ENCODE data around the gene SOX4.
A peak's percentile ranks its signal among the peaks of the same experiment; 100 is the strongest.

SOX4 gene

DNA sequence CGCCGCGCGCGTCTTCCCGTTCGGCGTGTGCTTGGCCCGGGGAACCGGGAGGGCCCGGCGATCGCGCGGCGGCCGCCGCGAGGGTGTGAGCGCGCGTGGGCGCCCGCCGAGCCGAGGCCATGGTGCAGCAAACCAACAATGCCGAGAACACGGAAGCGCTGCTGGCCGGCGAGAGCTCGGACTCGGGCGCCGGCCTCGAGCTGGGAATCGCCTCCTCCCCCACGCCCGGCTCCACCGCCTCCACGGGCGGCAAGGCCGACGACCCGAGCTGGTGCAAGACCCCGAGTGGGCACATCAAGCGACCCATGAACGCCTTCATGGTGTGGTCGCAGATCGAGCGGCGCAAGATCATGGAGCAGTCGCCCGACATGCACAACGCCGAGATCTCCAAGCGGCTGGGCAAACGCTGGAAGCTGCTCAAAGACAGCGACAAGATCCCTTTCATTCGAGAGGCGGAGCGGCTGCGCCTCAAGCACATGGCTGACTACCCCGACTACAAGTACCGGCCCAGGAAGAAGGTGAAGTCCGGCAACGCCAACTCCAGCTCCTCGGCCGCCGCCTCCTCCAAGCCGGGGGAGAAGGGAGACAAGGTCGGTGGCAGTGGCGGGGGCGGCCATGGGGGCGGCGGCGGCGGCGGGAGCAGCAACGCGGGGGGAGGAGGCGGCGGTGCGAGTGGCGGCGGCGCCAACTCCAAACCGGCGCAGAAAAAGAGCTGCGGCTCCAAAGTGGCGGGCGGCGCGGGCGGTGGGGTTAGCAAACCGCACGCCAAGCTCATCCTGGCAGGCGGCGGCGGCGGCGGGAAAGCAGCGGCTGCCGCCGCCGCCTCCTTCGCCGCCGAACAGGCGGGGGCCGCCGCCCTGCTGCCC, 1.1 kb downstream of the SOX4 start:
- DNase-seq = peak; percentile 46

DNA sequence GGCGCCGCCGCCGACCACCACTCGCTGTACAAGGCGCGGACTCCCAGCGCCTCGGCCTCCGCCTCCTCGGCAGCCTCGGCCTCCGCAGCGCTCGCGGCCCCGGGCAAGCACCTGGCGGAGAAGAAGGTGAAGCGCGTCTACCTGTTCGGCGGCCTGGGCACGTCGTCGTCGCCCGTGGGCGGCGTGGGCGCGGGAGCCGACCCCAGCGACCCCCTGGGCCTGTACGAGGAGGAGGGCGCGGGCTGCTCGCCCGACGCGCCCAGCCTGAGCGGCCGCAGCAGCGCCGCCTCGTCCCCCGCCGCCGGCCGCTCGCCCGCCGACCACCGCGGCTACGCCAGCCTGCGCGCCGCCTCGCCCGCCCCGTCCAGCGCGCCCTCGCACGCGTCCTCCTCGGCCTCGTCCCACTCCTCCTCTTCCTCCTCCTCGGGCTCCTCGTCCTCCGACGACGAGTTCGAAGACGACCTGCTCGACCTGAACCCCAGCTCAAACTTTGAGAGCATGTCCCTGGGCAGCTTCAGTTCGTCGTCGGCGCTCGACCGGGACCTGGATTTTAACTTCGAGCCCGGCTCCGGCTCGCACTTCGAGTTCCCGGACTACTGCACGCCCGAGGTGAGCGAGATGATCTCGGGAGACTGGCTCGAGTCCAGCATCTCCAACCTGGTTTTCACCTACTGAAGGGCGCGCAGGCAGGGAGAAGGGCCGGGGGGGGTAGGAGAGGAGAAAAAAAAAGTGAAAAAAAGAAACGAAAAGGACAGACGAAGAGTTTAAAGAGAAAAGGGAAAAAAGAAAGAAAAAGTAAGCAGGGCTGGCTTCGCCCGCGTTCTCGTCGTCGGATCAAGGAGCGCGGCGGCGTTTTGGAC, 2.0 kb downstream of the SOX4 start:
- DNase-seq = no peak

DNA sequence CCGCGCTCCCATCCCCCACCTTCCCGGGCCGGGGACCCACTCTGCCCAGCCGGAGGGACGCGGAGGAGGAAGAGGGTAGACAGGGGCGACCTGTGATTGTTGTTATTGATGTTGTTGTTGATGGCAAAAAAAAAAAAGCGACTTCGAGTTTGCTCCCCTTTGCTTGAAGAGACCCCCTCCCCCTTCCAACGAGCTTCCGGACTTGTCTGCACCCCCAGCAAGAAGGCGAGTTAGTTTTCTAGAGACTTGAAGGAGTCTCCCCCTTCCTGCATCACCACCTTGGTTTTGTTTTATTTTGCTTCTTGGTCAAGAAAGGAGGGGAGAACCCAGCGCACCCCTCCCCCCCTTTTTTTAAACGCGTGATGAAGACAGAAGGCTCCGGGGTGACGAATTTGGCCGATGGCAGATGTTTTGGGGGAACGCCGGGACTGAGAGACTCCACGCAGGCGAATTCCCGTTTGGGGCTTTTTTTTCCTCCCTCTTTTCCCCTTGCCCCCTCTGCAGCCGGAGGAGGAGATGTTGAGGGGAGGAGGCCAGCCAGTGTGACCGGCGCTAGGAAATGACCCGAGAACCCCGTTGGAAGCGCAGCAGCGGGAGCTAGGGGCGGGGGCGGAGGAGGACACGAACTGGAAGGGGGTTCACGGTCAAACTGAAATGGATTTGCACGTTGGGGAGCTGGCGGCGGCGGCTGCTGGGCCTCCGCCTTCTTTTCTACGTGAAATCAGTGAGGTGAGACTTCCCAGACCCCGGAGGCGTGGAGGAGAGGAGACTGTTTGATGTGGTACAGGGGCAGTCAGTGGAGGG, 2.8 kb downstream of the SOX4 start:
- DNase-seq = no peak

DNA sequence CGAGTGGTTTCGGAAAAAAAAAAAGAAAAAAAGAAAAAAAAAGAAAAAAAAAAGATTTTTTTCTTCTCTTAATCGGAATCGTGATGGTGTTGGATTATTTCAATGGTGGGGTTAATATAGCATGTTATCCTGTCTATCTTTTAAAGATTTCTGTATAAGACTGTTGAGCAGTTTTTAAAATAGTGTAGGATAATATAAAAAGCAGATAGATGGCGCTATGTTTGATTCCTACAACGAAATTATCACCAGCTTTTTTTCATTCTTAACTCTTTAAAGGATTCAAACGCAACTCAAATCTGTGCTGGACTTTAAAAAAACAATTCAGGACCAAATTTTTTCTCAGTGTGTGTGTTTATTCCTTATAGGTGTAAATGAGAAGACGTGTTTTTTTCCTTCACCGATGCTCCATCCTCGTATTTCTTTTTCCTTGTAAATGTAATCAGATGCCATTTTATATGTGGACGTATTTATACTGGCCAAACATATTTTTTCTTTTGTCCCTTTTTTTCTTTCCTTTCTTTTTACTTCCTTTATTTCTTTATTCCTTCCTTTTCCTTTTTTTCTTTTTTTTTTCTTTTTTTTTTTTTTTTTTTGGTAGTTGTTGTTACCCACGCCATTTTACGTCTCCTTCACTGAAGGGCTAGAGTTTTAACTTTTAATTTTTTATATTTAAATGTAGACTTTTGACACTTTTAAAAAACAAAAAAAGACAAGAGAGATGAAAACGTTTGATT, 3.6 kb downstream of the SOX4 start:
- DNase-seq = no peak

DNA sequence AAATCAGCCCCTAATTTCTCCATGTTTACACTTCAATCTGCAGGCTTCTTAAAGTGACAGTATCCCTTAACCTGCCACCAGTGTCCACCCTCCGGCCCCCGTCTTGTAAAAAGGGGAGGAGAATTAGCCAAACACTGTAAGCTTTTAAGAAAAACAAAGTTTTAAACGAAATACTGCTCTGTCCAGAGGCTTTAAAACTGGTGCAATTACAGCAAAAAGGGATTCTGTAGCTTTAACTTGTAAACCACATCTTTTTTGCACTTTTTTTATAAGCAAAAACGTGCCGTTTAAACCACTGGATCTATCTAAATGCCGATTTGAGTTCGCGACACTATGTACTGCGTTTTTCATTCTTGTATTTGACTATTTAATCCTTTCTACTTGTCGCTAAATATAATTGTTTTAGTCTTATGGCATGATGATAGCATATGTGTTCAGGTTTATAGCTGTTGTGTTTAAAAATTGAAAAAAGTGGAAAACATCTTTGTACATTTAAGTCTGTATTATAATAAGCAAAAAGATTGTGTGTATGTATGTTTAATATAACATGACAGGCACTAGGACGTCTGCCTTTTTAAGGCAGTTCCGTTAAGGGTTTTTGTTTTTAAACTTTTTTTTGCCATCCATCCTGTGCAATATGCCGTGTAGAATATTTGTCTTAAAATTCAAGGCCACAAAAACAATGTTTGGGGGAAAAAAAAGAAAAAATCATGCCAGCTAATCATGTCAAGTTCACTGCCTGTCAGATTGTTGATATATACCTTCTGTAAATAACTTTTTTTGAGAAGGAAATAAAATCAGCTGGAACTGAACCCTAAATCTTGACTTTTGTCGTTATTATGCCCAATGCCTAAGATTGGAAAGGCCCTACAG, 4.5 kb downstream of the SOX4 start:
- no peak for DNase-seq

DNA sequence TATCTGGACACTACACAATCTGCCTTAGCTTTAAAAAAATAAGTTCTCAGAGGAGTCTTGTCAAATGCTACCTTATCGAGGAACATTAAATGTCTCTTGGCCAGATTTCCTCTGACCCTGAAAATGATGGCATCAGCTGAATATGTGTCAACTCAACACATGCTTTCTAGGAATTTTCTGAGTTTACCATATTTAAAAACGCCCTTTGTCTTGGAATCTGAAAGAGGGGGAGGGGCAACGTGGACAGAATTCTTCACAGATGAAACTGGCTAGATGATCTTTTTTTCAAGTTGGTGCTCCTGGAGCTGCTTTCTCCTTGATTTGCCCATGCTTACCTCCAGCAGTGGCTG, 5.1 kb downstream of the SOX4 start:
- DNase-seq = no peak

DNA sequence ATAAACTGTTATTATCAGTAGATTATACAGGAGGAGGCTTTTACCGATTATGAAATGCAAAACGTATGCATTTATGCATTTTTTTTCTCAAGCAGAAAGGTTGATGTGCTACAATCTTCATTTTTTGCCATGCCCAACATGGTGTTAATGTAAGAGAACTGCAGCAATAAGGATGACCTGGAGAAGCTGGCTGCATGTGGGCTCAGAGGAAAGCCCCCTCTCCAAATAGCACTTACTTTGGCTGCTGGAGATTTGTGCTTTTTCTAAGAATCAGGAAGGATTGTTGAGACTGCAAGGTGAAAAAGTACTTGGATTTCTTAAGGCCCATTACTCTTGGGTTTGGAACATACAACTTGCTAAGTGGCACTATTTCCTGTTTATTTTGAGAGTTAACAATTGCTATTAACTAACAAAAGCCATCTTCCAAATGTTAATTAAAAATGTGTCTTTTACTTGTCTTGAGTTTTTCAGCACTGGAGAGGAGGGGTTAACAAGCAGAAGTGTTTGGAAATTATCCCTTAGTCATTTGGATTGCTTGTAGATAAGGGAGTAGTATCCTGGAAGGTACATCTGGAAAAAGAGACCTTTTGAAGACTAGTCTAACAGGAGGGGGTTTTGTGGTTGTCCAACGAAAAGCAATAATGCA, 5.6 kb downstream of the SOX4 start:
- DNase-seq = no peak

DNA sequence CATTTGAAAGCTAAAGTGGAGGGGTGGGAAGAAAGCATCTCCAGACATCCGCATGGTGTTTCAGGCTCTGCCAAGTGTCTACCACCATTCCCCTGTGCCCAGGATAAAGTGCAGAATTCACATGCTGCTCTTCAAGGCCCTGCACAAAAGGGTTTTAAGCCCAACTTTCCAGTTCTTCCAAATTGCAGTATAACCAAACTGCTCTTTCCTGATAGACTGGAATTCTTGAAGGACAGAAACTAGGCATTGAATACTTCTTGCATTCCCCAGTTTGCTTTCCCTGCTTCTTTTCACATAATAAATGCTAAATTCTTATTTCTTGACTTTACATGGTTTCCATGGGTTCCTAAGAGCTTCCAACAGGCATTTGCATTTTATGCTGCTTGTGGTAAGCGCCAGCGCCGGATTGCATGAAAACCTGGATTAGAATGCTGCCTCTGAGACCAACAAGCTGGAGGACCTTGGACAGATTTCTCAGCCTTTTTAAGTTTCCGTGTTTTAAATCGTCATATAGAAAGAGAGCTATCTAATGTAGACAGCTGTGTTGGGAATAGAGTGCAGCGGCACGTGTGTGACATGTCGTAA, 7.9 kb downstream of the SOX4 start:
- DNase-seq = no peak

DNA sequence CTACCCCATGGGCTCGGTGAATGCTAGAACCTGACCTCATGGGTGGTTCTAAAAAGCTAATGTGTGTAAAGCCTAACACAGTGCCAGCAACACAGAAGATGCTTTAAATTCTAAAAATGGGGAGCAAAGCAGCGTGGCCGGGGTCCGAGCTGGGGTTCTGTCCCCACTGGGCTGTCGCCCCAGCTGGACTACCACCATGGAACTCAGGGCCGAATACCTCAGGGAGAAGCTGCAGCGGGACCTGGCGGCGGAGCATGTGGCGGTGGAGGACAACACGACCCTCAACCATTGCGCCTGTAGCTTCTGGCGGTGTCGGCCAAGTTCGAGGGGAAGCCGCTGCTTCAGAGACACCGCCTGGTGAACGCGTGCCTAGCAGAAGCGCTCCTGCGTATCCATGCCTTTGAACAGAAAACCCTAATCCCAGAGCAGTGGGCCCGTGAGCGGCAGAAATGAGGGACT, 8.4 kb downstream of the SOX4 start:
- DNase-seq = no peak

DNA sequence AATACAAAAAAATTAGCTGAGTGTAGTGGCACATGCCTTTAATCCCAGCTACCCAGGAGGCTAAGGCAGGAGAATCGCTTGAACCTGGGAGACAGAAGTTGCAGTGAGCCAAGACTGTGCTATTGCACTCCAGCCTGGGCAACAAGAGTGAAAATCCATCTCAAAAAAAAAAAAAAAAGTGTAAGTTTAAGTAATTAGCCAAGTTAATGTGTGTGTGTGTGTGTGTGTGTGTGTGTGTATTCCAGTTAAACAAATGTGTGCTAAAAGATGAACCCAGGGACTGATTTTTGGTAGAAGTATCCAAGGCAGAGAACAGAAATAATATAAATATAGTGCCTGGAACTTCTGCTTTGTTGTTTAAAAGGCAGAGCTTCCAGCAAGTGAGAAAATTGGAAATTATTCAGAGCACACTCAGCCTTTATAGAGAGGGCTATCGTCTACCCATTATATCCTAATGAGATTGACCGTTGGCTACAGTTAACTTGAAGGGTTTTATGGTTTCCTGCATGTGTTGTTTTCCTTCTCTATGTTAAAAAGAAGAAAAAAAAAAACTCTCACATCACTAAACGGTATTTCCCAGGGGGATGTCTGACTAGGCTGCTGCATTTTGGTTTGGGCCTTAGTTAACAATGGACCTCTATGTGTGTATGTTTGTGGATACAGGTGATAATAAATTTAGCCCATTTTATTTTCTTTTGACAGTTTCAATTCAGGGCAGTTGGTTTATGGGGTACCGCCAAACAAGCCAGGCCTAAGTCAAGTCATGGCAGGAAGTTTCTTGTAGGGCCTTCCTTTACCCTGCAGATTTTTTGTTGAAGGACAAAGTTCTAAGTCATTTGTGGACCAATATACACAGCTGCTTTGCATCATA, 9.8 kb downstream of the SOX4 start:
- DNase-seq = no peak

DNA sequence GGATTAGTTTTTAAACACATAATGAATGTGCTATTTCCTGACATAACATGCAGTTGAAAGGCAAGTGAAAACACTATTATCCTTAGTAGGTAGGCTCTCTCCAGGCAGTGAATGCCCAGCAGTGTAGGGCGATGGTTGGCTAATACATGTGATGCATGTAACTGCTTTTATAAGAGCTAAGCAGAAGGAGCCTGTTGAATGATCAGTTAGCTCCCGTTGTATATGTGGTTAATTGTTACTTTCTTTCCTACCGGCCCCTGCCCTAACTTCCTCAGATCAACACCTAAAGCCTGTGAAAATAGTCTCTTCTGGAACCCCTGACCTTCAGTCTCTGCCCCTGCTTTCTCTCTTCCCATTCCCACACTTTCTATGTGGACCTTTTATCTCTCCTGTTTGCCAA, 10.5 kb downstream of the SOX4 start:
- no peak for DNase-seq

DNA sequence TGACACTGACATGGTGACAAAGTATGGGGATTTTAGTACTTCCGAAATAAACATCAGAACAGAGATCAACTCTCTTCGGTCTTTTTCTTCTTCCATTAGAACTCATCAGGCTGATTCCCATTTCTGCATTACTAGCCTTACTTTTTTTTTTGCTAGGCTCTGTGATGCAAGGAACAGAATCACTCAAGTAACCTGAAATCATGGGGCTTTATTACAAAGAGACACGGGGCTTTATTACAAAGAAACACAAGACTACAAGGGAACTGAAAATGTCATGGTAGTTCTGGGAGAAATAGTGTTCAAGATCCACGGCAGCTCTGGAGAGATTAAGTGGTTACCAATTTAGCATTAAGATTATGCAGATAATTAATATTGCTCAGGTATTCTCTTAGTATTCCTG, 11.6 kb downstream of the SOX4 start:
- no peak for DNase-seq

DNA sequence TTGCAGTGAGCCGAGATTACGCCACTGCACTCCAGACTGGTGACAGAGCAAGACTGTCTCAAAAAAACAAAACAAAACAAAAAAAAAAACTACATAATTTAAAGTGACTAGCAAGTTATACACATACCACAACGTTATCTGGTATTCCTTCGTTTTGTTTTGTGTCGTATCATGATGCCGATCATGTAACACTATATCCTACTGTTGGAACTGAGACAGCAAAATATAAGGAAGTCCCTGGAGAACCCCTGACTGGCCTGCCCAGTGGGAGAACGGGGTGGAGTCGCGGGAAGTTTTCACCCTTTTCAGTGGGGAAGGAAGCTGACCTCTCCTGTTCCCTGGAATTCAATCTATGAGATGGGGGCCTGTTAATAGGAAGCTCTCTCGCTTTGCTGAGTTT, 15.1 kb downstream of the SOX4 start:
- DNase-seq = no peak

DNA sequence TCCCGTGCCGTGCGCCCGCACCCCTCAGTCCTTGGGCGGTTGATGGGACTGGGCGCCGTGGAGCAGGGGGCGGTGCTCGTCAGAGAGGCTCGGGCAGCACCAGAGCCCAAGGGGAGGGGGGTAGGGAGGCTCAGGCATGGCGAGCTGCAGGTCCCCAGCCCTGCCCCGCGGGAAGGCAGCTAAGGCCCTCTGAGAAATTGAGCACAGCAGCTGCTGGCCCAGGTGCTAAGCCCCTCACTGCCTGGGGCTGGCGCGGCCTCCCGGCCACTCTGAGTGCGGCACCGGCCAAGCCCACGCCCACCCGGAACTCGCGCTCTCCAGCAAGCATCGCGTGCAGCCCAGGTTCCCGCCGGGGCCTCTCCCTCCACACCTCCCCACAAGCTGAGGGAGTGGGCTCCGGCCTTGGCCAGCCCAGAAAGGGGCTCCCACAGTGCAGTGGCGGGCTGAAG, 16.4 kb downstream of the SOX4 start:
- DNase-seq = no peak

DNA sequence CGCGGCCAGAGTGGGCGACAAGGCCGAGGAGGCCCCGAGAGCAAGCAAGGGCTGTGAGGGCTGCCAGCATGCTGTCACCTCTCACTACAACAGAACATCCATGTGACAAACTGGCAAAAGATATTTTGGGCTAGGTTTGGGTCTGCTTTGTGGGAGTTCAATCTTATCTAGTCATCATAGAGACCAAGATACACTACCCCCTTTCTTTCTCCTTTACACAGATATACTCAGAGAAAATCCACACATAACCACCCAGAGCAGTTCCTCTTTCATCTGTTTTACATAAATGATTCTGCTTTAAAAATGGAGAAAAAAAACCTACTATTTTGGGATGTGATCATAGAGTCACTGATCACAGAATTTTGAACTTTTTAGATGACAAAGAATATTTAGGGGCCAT, 16.8 kb downstream of the SOX4 start:
- no peak for DNase-seq

DNA sequence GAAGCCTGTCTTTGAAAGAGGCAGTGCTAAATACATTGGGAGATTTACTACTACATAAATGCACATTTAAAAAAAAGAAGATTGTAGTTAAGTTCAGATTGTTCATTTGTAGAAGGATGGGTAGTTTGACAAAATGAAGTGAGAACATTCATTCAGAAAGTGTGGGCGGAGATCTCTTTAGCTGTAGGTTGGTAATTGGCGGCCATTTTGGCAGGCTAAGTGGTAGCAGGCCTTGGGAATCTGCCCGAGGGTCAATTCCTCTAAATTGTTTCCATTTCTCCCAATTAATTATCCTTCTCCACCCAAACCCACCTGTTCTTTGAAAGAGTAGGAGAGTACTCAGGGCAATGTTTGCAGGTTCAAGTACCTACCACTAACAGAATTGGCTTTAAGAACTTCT, 17.9 kb downstream of the SOX4 start:
- no peak for DNase-seq

DNA sequence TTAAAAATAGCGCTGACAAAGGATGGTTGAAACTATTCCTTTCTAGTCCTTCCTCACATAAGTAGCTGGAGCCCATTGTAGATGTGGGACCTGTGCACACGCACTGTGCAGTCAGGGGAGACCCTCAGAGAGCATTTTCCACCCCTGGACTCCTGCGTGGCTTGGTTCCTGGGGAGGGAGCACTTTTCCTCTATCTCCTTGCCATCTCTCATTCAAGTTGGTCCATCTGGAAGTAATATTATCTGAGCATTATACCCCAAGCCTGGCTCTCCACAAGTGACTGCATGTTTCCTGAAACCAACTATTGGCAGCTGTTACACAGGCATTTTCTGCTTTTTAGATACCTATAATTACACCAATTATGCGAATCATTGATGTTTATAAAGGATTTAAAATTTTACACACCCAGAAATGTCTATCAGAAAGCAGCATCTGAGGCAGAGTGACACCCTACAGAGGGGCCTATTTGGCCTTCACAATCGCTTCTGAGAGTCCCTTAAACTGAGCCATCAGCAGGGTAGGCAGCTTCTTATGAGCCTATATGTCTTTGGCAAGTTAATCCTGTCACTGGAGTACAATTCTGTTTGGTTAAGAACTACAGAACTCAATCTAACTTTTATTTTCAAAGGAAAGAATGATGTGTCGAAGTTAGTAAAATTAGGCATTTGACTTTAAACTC, 18.7 kb downstream of the SOX4 start:
- DNase-seq = no peak

DNA sequence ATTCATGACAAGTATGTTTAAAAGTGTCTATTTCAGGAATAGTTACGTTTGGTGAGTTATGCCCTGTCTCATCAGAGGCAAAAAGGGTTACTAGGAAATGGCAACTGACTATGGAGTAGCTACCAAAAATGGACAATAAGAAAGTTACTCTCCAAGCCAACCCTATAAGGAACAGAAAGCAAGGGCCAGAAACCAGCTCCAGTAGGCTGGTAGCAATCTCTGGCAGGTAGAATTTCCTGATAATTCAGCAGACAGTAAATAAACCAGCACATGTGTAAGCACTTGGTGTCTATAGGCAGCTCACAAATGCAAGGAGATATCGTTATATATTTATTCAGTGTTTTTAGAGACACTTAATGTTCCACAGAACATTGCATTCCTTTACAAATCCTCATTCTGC, 20.3 kb downstream of the SOX4 start:
- no peak for DNase-seq

DNA sequence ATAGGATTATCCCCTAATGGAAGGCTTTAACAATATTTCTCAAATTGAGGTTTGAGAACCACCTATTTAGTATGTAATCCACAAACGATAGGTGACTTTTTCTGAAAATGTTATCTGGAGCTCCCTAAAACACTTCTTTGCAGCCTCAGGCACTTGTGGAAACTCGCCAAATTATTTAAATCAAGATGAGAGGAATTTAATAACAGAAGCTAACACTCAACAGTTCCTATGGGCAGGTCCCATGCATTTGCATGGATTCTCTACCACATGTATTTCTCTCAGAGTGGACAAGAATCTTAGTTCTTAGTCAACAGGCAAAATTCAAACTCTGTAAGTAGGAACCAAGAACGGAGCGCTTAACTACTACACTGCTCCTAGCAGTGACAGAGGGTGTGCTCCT, 20.7 kb downstream of the SOX4 start:
- DNase-seq = no peak

Data from RPMI8226 (cell line).